ENCODE results near the gene SYTL3.

DNA sequence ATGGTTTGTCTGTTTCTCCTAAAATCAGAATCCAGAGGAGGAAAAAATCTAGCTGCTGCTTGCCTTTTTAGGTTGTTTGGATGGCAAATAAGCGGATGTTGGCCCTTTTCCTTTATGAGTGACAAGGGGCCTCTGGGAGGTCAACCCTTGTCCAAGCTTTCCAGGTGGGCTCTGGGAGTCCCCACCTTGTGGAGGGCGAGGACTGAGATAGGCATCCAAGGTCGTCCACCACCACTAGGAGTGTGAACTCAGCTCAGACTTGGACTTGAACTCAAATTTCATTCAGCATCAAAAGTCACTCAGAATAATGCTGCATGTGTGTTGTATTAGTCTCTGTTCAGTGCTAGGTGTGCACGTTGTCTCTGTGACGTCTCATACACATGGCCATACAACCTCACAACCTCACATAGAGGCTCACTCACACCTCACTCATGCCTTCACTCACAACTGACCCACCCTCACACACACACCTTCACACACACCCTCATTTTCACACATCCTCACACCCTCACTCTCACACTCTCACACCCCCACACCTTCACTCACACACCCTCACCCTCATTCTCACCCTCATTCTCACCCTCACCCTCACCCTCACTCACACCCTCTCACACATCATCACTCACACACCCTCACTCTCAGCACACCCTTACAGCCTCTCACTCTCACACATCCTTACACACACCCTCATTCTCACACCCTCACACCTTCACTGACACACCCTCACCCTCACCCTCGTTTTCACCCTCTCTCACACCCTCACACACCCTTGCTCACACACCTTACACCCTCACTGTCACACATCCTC, 23.3 kb upstream of the SYTL3 start:
- TF ChIP-seq, protein P1, sequence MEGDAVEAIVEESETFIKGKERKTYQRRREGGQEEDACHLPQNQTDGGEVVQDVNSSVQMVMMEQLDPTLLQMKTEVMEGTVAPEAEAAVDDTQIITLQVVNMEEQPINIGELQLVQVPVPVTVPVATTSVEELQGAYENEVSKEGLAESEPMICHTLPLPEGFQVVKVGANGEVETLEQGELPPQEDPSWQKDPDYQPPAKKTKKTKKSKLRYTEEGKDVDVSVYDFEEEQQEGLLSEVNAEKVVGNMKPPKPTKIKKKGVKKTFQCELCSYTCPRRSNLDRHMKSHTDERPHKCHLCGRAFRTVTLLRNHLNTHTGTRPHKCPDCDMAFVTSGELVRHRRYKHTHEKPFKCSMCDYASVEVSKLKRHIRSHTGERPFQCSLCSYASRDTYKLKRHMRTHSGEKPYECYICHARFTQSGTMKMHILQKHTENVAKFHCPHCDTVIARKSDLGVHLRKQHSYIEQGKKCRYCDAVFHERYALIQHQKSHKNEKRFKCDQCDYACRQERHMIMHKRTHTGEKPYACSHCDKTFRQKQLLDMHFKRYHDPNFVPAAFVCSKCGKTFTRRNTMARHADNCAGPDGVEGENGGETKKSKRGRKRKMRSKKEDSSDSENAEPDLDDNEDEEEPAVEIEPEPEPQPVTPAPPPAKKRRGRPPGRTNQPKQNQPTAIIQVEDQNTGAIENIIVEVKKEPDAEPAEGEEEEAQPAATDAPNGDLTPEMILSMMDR (IDR thresholded peaks at IDR 0.05) = no peak
- no peak for TF ChIP-seq POLR2A (IDR thresholded peaks at IDR 0.05)
